ENCODE results near the gene SLC5A6.

Gene SLC5A6

DNA sequence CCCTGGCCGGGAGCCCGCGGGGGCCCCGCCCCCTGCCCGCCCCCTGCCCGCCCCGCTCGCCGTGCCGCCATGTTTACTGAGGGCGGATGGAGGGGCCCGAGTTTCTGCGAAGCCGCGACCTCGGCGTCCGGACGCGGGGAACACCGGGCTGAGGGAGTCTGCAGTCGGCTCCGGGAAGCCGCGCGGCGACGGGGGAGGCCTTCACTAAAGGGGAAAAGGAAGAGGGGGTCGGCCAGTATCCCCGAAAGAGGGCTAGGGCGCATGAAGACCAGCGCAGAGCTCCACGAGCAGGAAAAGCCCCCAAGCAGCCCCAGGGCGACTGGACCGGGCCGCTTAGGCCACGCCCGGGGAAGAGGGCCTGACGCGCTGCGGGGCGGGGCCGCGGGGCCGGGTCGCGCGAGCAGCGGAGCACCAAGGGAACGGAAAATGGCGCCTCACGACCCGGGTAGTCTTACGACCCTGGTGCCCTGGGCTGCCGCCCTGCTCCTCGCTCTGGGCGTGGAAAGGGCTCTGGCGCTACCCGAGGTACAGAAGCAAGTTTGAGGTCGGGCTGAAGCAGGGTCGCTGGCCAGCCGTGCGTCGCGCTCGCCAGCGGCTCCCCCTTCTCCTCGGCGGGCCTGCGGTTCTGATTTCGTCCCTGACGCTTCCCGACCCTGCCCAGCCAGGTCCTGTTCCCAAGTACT, at the start of gene SLC5A6, which contains the start of gene ATRAID:
Gene SLC5A6, minus strand, starts transcription at position 326 of the 683 bp plus-strand sequence. CDS start 4,618 bp downstream, outside the sequence.
Gene ATRAID, plus strand, starts transcription at position 99 of the 683 bp plus-strand sequence. Its CDS starts 328 bp downstream, at position 427.
- DNase-seq (ENCODE audit: low read depth, low spot score) = peak; percentile 58

DNA sequence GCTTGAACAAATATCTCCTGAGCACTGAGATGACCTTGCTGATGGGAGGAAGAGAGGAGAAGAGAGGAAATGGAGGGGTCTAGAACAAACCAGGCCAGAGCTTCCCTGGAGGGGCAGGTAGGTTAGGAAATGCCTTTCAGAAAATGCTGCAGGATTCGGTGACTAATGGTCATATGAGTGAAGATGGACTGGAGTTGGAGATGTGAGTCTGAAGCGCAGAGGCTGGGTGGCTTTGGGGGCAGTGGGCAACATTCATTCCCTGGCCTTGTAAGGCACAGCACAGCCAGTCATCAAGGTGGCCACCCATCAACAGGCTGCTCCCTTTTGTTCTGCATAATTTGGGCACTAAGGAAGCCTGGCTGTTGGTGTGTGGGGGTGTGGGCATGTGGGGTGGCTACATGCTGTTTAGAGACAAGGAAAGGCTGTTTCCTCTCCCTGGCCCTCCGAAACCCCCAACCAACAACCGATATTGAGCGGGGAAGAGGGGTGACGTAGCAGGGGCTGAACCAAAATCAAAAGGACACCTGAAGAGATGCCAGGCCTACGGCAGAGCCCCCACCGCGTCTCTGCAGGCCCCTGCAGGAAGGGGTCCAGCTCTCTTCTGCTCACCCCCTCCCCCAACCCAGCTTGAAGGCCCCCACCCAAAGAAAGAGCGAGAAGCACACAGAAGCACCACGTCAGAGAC, 49.3 kb upstream of the SLC5A6 start:
- no peak for DNase-seq (ENCODE audit: low read depth, low spot score)

DNA sequence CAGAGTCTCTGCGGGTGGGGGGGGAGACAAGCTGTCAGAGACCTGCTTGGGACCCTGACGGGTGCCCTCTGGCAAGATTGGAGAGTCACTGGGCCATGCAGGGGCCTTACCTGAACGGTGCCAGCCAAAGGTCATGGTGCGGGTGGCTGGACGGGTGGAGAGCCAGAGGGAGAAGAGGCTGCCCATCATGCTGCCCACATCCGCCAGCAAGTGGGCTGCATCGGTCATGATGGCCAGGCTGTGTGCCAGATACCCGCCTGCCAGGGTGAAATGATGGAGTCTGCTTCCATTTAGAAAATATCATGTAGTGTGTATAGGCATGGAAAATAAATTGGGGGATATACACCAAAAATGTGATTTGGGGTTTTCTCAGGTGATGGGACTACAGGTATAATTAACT, 46.0 kb upstream of the SLC5A6 start:
- no peak for DNase-seq (ENCODE audit: low read depth, low spot score)

DNA sequence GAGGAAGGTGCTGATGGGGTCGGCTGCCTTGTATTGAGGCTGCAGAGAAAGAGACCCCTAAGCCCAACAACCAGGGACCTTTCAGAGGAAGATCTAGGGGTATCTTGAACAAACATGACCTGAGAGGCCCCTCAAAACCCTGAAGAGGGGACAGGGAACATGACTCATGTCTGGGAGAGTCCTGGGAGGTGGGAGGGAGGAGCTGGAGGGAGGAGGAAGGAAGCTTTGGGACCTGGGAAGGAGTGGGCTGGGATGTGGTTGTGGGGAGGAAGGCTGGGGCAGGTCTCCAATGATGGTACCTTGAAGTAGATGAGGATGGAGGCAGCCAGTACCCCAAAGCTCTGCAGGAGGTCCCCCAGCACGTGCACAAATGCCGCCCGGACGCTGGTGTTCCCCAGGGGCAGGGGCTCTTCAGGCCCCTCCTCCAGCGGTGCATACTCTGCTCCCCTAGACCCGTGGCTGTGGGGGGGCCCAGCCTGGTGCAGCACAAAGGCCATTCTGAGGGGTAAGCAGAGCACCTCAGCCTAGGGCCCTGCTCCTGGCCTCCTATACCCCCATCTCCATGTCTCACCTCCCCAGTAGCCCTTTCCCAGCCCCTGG, 44.9 kb upstream of the SLC5A6 start:
- DNase-seq (ENCODE audit: low read depth, low spot score) = no peak

DNA sequence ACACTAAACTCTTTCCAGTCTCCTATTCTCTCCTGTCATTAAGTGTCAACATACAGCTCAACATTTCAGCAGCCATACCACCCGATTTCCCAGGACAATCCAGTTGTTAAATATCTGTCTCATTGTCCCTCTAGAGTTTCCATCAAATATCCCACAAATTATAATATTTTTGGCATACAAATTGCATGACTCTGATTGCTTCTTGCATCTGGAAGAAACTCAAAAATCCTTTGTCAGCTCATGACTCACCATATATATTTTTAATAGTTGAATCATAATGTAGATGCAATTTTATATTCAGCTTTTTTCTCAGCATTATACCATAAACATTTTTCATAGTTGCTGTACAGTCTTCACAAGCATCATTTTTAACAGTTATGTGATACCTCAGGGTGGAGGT, 43.6 kb upstream of the SLC5A6 start:
- no peak for DNase-seq (ENCODE audit: low read depth, low spot score)

DNA sequence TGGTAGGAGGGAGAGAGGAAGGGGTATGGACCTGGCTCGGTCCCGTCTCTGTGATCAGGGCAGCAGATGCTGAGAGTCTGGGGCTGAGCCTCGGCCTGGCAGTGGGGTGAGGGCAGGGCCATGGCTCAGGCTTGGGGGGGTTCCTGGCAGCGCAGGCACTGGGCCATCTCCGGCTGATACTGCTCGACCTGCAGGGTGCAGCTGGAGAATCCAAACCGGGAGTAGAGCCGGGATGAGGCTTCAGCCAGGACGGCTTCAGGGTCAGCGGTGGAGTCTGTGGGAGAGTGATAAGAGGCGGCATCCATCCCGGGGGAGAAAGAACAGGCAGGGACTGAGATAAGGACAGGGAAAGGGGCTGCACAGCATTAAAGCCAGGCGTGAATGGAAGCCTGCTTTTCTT, 43.1 kb upstream of the SLC5A6 start:
- no peak for DNase-seq (ENCODE audit: low read depth, low spot score)

DNA sequence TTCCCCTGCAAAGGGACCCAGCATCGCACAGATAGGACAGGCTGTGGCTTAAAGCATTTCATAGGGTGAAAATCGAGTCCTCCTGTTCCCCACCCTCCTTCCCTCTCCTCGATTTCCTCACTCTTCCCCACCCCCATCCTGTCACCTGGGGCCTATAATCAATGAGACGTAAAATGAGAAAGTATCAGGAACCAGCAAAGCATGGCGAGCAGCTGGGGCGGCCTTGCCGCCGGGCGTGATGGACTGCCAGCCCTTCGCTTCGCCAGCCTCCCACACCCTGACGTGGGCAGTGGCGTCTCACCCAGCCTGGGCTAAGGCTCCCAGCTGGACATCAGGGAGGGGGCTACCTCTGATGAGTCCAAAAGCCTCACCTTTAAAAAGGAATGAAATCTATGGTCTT, 39.7 kb upstream of the SLC5A6 start:
- DNase-seq (ENCODE audit: low read depth, low spot score) = no peak

DNA sequence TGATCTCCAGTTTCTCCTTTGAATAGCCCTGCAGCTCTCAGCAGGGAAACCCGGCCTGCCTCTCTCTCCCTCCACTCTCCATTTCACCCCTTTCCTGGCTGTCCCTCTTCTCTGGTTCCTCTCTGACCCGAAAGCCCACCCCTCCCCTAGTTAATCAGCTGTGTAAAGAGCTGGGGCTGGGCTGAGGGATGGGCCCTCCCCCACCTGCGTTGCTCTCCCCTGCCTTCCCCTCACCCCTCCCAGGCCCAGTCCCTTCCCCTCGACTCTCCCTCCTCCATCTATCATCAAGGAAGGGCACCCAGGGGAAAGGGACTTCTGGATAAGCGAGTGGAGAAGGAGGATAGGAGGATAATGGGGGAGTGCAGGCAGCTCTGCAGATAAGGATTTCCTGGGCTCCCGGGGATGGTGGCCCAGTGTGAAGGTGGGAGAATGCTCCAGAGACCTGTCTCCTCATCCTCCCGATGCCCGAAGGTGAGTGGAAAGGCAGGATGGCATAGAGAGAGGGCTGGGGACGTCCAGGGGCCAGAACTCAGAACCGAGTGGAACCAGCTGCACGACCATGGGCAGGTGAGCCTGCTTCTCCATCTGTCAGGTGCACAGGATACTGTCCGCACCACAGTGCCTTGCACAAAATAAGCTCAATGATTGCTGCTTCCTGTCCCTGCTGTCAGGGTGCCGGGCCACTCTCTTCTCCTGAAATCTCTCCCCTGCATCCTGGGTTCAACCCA, 38.7 kb upstream of the SLC5A6 start:
- no peak for DNase-seq (ENCODE audit: low read depth, low spot score)

DNA sequence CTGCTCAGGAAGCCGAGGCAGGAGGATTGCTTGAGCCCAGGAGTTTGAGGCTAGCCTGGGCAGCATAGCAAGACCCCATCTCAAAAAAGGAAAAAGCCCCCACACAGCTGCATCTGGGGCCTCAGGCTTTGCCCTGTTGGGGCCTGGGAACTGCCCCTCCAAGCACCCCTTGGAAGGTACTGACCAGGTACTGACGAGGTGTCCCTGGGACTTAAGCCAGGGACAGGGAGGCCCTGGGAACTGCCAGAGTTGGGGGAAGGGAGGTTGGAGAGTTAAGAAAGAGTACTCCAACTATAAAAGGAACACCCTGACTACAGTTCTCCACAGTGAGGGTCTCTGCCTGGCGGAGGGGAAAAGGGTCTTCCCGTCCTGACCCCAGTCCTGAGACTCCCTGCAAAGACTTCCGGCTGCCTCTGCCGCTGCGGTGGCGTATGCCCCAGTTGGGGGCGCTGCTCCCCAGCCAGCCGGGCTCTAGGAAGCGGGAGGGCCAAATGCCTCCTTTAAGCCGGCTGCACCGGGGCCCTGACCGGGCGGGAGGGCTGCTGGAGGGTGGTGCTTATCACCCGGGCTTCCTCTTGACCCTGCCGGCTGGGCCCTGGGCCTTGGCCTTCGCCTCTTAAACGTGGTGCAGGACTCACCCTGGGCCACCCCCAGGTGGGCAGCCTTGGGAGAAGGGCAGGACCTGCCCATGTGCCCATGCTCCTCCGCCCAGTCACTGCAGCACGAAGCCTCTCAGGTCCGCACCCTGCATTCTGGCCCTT, 38.0 kb upstream of the SLC5A6 start:
- DNase-seq (ENCODE audit: low read depth, low spot score) = no peak

DNA sequence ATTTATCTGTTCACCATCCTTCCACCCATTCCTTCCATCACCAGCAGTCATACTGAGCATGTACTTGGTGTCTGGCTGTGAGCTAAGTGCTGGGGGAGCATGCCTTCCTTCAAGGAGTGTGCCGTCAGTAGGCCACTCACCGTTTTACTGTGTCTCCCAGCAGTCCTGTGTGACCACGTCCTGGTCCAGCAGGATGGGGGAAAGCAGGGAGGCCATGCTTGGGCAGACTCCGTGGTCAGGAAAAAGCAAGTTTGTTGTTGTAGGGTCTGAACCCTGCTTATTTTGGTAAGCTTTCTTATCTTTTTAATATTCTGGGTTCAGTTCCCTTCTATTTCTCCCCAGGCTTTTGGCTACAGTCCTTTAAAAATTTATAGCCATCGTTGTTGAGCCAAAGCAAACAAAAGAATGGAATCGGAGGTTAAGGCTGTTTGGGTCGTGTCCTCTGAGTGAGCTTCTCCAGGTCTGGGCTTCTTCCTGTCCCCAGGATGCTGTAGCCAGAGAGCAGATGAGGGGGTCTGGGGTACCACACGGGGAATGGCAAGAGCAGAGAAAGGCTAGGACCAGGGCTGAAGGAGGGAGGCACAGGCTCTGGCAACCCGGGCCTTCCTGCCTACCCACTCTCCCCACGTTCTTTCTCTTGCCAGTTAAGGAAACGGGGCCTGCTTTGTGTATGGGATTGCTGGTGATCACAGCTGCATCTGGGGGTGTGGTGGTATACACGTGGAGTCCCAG, 37.3 kb upstream of the SLC5A6 start:
- DNase-seq (ENCODE audit: low read depth, low spot score) = no peak

DNA sequence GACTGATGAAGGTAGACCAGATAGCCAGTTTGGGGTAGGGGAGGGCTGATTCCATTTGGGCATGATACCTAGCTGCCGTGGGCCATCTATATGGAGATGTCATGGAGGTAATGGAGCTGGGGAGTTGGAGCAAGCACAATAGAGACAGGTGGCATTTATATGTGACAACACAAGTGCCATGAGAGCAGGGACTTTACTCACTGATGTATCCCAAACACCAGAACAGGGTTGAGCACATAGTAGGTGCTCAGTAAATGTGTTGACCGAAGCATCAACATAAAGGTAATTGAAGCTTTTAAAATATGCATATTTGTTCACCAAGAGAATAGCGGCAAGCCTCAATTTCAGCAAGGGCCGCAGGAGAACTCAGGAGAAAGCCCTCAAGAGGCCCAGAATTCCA, 35.8 kb upstream of the SLC5A6 start:
- DNase-seq (ENCODE audit: low read depth, low spot score) = no peak

DNA sequence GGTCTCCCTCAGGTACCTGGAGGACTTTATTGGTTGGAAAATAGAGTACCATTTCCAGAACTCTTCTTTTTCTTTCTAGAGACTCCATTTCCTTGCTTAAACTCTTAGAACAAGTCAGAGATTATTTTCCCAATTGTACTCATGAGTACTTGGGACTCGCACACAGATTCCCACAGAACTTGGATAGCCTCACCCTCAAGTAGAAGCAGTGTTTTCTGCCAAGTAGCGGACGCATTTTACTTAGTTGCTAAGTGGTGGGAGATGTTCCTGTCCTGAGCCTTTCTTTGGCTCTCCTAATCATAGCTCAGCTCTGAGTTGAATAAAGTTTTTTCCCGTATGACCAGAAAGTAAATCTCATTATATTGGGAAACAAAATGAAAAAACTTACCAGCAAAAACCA, 33.6 kb upstream of the SLC5A6 start:
- no peak for DNase-seq (ENCODE audit: low read depth, low spot score)

DNA sequence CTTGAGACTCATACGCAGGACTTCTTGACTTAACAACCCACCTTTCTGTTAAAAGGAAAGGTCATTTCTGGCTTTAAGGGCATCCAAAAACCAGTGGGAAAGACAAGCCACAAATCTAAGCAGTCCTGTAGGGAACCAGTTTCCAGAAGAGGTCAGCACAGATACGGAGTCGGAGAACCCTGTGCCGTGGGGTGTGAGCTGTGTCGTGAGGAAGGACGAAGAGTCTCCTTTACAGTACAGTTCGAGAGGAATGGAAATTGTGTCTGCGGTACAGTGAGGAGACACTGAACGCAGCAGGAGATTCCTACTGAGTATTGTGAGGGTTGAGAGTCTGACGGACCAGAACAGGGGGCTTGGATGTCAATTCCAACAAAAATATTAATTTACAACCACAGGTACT, 33.0 kb upstream of the SLC5A6 start:
- DNase-seq (ENCODE audit: low read depth, low spot score) = no peak

DNA sequence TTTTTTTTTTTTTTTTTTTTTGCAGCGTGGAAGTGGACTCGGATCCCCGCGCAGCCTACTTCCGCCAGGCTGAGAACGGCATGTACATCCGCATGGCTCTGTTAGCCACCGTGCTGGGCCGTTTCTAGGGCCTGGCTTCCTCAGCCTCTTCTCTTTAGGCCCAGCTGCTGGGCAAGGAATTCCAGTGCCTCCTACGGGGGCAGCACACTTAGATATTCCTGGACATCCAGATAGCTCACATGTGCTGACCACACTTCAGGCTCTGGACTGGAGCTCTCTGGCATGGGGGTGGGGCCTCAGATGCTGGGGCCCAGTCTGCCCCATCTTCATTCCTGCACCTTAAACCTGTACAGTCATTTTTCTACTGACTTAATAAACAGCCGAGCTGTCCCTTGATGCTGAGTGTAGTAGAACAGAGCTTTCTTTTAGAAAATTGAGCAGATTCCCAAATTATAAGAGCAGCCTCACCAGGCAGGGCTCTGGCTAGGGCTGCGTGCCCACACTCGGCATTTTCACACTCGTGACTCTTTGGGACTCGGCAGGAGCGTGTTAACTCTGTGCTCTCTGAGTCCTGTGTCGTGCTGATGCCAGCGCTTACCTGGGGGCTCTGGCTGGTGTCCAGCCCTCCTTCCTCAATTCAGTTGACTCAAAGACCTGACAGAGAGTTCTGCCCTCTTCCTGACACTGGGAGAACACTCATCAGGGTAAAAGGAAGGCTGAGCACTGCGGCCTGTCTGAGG, 31.5 kb upstream of the SLC5A6 start:
- no peak for DNase-seq (ENCODE audit: low read depth, low spot score)

DNA sequence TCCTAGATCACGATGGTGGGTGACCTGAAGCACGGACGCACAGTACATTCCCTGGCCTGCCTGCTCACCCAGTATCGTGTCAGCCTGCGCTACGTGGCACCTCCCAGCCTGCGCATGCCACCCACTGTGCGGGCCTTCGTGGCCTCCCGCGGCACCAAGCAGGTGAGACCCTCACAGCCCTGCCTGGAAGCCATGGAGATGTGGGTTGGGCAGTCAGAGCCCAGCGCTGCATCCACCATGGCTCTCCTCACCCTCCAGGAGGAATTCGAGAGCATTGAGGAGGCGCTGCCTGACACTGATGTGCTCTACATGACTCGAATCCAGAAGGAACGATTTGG, 30.5 kb upstream of the SLC5A6 start:
- DNase-seq (ENCODE audit: low read depth, low spot score) = no peak

DNA sequence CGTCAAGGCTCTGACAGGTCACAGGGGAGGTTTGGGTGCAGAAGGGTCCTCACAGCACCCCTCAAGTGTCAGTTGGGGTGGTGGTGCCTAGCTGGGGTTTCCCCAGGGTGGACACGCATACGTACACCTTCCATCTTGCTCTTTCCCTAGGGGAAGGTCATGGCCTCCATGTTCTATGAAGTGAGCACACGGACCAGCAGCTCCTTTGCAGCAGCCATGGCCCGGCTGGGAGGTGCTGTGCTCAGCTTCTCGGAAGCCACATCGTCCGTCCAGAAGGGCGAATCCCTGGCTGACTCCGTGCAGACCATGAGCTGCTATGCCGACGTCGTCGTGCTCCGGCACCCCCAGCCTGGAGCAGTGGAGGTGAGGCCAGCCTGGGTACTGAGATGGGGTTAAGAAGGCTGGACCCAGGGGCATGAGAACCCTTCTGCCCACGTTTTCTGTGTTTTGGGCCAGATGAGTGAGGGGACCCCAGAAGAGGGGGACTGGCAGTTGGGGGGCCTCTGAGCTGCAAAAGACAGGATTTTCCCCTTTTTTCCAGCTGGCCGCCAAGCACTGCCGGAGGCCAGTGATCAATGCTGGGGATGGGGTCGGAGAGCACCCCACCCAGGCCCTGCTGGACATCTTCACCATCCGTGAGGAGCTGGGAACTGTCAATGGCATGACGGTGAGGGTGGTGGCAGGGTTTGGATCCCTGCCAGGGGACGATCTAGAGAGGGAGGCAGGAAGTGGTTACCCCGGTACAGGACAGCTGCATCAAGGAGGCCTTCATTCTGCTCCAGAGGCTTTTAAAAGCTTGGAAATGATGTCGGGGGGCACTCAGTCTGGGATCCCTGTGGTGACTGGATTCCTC, 29.9 kb upstream of the SLC5A6 start:
- no peak for DNase-seq (ENCODE audit: low read depth, low spot score)

DNA sequence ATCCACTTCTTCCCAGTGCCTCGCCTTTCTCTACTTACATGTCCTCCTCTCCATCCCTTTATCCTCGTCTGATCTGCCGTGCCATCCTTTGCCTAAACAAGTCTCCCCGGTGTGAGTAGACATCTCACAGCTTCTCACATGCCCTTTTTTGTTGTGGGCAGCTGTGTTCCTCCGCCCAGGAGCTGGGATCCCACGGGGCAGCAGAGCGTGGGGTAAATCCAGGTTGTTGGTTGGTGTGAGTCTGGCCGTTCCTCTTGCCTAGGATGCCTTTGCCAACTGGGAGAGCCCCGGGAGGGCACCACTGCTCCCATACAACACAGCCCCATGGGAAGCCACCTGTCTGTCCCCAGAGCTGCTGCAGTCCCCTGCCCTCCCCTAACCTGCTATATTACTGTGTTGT, 28.3 kb upstream of the SLC5A6 start:
- no peak for DNase-seq (ENCODE audit: low read depth, low spot score)

DNA sequence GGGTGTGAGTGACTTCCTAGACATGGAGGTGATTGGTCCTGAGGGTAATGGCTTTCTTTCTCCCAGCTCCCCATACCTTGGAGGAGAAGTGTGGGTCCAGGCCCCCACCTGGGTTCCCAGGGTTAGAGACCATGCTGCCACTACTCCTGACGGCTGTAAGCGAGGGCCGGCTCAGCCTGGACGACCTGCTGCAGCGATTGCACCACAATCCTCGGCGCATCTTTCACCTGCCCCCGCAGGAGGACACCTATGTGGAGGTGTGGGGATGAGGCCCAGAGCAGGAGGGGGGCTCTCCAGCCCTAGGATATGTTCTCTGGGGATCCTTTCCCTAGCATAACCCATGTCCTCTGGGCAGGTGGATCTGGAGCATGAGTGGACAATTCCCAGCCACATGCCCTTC, 26.9 kb upstream of the SLC5A6 start:
- no peak for DNase-seq (ENCODE audit: low read depth, low spot score)

DNA sequence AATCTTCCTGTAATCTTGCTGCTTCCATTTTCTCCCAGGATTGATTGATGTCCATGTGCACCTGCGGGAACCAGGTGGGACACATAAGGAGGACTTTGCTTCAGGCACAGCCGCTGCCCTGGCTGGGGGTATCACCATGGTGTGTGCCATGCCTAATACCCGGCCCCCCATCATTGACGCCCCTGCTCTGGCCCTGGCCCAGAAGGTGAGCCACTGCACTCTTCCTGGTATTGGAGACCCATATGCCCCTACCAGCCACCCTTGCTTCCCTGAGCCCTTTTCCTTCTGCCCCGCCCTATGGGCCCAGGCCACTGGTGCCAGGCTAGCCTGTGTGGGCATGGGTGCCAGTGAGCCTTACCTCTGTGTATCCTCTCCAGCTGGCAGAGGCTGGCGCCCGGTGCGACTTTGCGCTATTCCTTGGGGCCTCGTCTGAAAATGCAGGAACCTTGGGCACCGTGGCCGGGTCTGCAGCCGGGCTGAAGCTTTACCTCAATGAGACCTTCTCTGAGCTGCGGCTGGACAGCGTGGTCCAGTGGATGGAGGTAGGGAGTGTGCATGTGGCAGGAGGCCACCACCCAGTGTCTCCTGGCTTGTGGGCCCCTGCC, 25.4 kb upstream of the SLC5A6 start:
- no peak for DNase-seq (ENCODE audit: low read depth, low spot score)

Measured in brain pericyte (primary cell).